ENCODE data around the gene KIF13A. TPM values are rescaled to one million over a fixed set of nuclear protein-coding genes. Genes with fewer than 3 reads are reported as not detected.

The KIF13A gene
- total RNA-seq, 1 donor from 2014 or later: 38.4 TPM

DNA sequence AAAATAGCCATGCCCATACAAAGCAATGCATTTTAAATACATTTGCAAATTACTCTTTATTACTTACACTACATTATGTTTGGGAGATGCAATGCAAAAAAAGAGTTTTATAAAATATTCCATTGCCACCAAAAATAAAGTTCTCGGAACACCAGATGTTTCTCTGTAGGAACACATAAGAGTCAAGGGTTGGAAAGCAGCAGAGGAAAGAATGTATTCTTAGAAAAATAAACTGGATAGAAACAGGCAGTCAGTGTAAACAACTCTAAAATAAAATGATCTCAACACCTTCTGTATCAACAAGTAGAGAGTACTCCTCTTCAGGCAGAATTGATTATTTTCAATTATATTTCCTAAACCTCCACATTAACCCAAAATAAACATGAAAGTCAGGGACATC, 28.1 kb downstream of the KIF13A start:
- Mint-ChIP-seq H3K4me1 (ENCODE audit: low read depth, unreplicated experiment) (peaks cover 30% of the 10 kb centered on the region), H3K27ac (ENCODE audit: unreplicated experiment) (no peak overlapping the region), H3K9me3 (ENCODE audit: unreplicated experiment) (no peaks in the 10 kb centered on the region), H3K36me3 (ENCODE audit: low read depth, unreplicated experiment) (peaks cover 6% of the 10 kb centered on the region), H3K27me3 (ENCODE audit: low read depth, unreplicated experiment) (no peaks in the 10 kb centered on the region), H3K4me3 (ENCODE audit: unreplicated experiment) (no peak overlapping the region)
- Histone ChIP-seq H3K27ac (ENCODE audit: low read depth, low read length) (no peak overlapping the region), H3K9ac (ENCODE audit: low read length) (no peak overlapping the region), H3K4me2 (ENCODE audit: low read length) (no peak overlapping the region), H3K4me1 (ENCODE audit: insufficient read depth, low read length) (peaks cover 15% of the 10 kb centered on the region), H3K4me3 (ENCODE audit: insufficient read depth, low read depth, low read length) (no peak overlapping the region), H3K79me2 (ENCODE audit: insufficient read depth, low read length) (peaks cover 82% of the 10 kb centered on the region), H3K9me3 (ENCODE audit: insufficient read depth, low read depth, low read length) (no peaks in the 10 kb centered on the region), H3K27me3 (ENCODE audit: insufficient read depth, low read length) (no peaks in the 10 kb centered on the region), H2AFZ (ENCODE audit: low read depth, low read length) (no peak overlapping the region), H3K36me3 (ENCODE audit: insufficient read depth, low read length) (no peaks in the 10 kb centered on the region), H4K20me1 (ENCODE audit: insufficient read depth, low read length) (peaks cover 24% of the 10 kb centered on the region)
- FAIRE-seq (no peak), DNase-seq (ENCODE audit: low read depth) (no peak)
- no peak for TF ChIP-seq EZH2 (IDR thresholded peaks at IDR 0.05; ENCODE audit: insufficient read depth, low read length)
- TF ChIP-seq, protein P1, sequence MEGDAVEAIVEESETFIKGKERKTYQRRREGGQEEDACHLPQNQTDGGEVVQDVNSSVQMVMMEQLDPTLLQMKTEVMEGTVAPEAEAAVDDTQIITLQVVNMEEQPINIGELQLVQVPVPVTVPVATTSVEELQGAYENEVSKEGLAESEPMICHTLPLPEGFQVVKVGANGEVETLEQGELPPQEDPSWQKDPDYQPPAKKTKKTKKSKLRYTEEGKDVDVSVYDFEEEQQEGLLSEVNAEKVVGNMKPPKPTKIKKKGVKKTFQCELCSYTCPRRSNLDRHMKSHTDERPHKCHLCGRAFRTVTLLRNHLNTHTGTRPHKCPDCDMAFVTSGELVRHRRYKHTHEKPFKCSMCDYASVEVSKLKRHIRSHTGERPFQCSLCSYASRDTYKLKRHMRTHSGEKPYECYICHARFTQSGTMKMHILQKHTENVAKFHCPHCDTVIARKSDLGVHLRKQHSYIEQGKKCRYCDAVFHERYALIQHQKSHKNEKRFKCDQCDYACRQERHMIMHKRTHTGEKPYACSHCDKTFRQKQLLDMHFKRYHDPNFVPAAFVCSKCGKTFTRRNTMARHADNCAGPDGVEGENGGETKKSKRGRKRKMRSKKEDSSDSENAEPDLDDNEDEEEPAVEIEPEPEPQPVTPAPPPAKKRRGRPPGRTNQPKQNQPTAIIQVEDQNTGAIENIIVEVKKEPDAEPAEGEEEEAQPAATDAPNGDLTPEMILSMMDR (IDR thresholded peaks at IDR 0.05; ENCODE audit: insufficient read depth, low read depth, low read length): no peak

DNA sequence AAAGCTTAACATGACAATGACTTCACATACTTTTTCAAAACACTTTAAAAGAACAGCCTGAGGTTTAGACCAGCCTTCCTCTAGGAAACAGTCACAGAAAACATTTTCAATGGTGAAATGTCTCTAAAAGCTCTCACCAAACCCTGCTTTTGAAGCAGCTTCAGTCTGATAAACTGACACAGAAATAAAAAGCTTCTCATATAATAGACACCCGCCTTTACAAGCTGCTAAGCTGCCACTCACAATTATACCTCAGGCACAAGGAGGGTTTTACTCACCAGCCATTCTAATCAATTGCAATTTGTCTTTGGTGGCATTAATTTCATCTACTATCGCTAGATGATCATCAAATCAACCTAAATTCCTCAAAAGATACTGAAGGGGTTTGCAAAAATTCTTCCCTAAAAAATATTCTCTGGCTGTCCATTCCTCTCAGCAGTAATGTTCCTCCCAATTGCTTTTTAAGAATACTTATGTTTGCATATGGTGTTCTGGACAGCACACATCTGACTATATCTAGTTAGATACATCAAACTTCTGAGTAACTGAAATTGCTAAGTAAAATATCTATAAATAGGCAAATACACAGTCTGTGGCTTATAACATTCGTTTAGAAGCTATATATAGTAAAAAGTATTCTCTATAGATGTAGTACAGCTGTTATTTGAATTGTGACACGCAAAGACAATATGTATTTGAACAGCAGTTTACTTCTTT, 29.4 kb downstream of the KIF13A start:
- H4K20me1 ChIP-seq (ENCODE audit: insufficient read depth, low read length): peaks cover 26% of the 10 kb centered on the region
- Mint-ChIP-seq H3K4me1 (ENCODE audit: low read depth, unreplicated experiment) (peaks cover 26% of the 10 kb centered on the region), H3K4me3 (ENCODE audit: unreplicated experiment) (no peak overlapping the region), H3K27me3 (ENCODE audit: low read depth, unreplicated experiment) (no peaks in the 10 kb centered on the region), H3K9me3 (ENCODE audit: unreplicated experiment) (no peaks in the 10 kb centered on the region), H3K27ac (ENCODE audit: unreplicated experiment) (no peak overlapping the region), H3K36me3 (ENCODE audit: low read depth, unreplicated experiment) (peaks cover 6% of the 10 kb centered on the region)
- no peaks in the 10 kb centered on the region for H3K36me3 ChIP-seq (ENCODE audit: insufficient read depth, low read length)
- FAIRE-seq: no peak
- H3K79me2 ChIP-seq (ENCODE audit: insufficient read depth, low read length): peaks cover 81% of the 10 kb centered on the region
- TF ChIP-seq, protein P1 (IDR thresholded peaks at IDR 0.05; ENCODE audit: insufficient read depth, low read depth, low read length): no peak
- TF ChIP-seq EZH2 (IDR thresholded peaks at IDR 0.05; ENCODE audit: insufficient read depth, low read length): no peak
- no peak overlapping the region for H3K9ac ChIP-seq (ENCODE audit: low read length)
- H3K4me3 ChIP-seq (ENCODE audit: insufficient read depth, low read depth, low read length): no peak overlapping the region
- no peaks in the 10 kb centered on the region for H3K27me3 ChIP-seq (ENCODE audit: insufficient read depth, low read length)
- peaks cover 10% of the 10 kb centered on the region for H3K4me1 ChIP-seq (ENCODE audit: insufficient read depth, low read length)
- H3K4me2 ChIP-seq (ENCODE audit: low read length): no peak overlapping the region
- H3K9me3 ChIP-seq (ENCODE audit: insufficient read depth, low read depth, low read length): no peaks in the 10 kb centered on the region
- H3K27ac ChIP-seq (ENCODE audit: low read depth, low read length): no peak overlapping the region
- no peak for DNase-seq (ENCODE audit: low read depth)
- no peak overlapping the region for H2AFZ ChIP-seq (ENCODE audit: low read depth, low read length)

DNA sequence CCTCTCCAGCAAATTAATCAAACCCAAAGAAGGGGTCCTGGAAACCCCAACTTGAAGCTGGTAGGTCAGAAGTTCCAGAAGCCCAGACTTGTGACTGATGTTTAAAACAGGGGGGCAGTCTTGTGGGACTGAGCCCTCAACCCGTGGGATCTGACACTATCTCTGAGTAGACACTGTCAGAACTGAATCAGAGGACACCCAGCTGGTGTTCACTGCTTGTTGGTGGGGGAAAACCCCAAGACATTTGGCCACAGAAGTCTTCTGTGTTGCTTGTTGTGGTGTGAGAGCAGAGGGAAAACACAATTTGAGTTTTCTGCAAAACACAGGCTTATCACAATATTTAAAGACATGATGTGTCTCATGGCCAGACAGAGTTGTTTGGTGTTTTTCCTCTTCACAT, 29.9 kb downstream of the KIF13A start:
- no peak overlapping the region for H3K4me3 ChIP-seq (ENCODE audit: insufficient read depth, low read depth, low read length)
- Mint-ChIP-seq H3K4me3 (ENCODE audit: unreplicated experiment) (peak overlapping the region; percentile 58), H3K27ac (ENCODE audit: unreplicated experiment) (peak overlapping the region; percentile 92), H3K9me3 (ENCODE audit: unreplicated experiment) (no peaks in the 10 kb centered on the region), H3K27me3 (ENCODE audit: low read depth, unreplicated experiment) (no peaks in the 10 kb centered on the region), H3K36me3 (ENCODE audit: low read depth, unreplicated experiment) (peaks cover 6% of the 10 kb centered on the region), H3K4me1 (ENCODE audit: low read depth, unreplicated experiment) (peaks cover 21% of the 10 kb centered on the region)
- H3K9me3 ChIP-seq (ENCODE audit: insufficient read depth, low read depth, low read length): no peaks in the 10 kb centered on the region
- TF ChIP-seq, protein P1 (IDR thresholded peaks at IDR 0.05; ENCODE audit: insufficient read depth, low read depth, low read length): no peak
- TF ChIP-seq EZH2 (IDR thresholded peaks at IDR 0.05; ENCODE audit: insufficient read depth, low read length): no peak
- no peak overlapping the region for H2AFZ ChIP-seq (ENCODE audit: low read depth, low read length)
- H3K9ac ChIP-seq (ENCODE audit: low read length): no peak overlapping the region
- FAIRE-seq (no peak), DNase-seq (ENCODE audit: low read depth) (peak; percentile 37)
- peaks cover 5% of the 10 kb centered on the region for H3K4me1 ChIP-seq (ENCODE audit: insufficient read depth, low read length)
- peaks cover 81% of the 10 kb centered on the region for H3K79me2 ChIP-seq (ENCODE audit: insufficient read depth, low read length)
- H3K36me3 ChIP-seq (ENCODE audit: insufficient read depth, low read length): no peaks in the 10 kb centered on the region
- no peaks in the 10 kb centered on the region for H3K27me3 ChIP-seq (ENCODE audit: insufficient read depth, low read length)
- no peak overlapping the region for H3K4me2 ChIP-seq (ENCODE audit: low read length)
- H3K27ac ChIP-seq (ENCODE audit: low read depth, low read length): no peak overlapping the region
- peaks cover 26% of the 10 kb centered on the region for H4K20me1 ChIP-seq (ENCODE audit: insufficient read depth, low read length)
